ENCODE measurements around the gene LIX1.
"Not testable (repeated sequence)": the region's sequence is repeated elsewhere in the genome, so short reads cannot be mapped to it uniquely, and the experiment has no call there.

The LIX1 gene

DNA sequence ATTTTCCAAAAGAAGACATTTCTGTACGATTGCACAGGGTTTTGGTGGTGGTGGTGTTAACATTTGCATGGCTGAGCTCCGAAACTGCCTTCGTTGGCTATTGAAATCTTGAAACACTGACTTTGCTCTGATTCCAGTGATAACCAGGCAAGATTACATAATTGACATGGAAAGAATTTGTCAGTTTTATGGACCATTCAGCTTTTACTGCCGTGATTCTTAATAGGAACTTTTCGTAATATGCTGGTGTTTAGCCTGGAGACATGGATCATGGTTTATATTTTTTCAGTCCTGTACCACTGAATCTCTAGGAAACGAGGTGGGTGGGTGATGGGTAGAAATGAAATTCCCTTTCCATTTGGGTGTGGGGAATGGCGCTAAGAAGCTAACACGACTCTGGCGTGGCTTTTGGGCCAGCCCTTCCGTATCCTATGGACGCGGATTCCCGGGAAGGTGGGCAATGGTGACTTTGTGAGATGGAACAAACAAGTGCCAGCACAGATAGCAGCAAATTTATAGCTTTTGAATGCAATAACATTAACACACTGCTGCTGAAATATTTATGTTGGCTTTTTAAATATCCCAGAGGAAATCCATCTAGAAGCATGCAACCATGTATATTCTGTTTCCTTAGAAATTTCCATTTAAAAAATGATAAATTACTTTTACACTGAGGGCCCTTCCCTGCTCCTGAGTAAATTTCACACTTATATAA is 36.8 kb downstream of the LIX1 start:
- DNase-seq (ENCODE audit: low read depth in 3 of 3, low spot score in 1 of 3): no peak

DNA sequence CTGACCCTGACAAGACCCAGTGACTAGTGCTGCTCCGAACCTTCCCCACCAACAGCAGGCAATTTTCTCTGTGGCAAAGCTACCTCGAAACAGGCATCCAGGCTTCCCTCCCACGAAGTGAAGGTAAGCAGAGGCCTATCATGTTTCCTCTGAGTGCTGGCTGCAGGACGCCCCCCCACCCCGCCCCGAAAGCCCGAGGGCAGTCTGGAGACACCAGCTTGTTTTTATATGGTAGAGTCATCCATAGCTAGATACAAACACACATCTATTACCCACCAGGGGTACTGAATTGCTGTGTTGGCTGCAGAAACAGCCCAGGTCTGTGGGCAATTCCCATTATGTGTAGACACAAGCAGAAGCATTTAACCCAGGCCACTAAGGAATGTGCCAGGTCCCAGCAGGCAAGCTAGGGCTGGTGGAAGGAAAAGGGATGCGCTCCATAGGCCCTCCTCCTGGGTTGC is 40.4 kb downstream of the LIX1 start:
- DNase-seq (ENCODE audit: low read depth in 3 of 3, low spot score in 1 of 3): no peak

DNA sequence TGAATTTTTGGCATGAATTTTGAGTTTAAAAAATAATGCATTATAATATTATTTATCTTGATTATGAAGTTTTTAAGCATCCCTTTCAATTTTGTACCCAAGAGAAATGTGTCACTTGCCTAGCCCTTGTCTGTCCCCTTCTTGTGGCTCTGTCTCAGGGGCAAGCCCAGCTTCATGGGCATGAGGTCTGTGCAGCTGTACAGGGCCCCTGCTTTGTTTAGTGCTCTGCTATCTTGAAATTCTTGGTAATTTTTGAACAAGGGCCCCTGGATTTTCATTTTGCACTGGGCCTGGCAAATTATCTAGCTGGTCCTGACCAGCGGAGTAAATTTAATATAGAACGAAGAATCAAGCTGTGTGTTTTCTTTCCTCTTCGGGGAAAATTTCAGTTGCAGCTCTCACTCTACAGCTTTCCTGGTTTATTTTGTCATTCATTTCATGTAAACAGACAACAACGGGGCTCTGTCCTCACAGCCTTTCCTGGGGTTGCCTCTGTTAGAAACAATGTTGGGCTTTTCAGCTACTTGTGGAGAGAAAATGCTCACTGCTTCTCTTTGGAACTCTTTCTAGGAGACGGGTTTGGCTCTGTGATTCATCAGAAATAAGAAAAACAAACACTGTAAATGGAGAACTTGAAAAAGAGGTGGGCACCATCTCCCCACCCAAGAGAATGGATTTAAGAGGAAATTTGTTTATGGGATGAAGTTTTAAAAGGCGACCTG is 41.1 kb downstream of the LIX1 start:
- DNase-seq (ENCODE audit: low read depth in 3 of 3, low spot score in 1 of 3): no peak

DNA sequence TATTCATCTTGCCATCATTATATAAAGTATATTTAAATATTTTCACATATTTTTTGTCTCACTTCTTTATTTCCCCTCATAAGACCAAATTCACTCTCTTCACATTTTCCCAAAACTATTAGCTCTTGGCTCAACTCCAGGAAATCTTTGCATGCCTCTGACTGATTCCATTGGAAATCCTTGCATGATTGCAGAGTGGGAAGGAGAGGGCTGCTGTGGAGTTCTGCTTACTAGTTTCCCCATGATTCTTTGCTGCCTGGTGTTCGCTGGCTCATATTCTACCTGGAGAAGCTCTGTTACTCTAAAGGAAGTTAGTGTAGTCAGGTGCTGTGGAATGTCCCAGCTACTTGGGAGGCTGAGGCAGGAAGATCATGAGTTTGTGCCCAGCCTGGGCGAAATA is 41.9 kb downstream of the LIX1 start:
- no peak for DNase-seq (ENCODE audit: low read depth in 3 of 3, low spot score in 1 of 3)

DNA sequence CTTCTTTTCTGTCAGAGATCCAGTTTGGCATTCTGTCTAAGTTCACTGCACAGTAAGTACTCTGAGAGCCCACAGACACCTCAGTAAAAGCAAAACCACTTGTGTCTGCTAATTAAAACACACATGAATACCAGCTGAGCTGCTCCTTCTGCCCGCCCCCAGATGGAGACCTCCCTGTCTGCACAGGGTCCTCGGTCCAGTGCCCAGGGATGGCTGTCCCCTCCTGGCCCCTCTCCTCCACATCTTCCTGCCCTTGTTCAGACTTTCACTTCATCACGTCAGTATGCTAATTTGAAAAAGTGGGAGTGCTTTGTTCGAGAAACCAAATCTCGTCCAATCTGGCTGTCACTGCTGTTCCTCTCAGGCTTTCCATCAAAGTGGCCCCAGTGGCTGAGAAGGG is 43.5 kb downstream of the LIX1 start:
- no peak for DNase-seq (ENCODE audit: low read depth in 3 of 3, low spot score in 1 of 3)

DNA sequence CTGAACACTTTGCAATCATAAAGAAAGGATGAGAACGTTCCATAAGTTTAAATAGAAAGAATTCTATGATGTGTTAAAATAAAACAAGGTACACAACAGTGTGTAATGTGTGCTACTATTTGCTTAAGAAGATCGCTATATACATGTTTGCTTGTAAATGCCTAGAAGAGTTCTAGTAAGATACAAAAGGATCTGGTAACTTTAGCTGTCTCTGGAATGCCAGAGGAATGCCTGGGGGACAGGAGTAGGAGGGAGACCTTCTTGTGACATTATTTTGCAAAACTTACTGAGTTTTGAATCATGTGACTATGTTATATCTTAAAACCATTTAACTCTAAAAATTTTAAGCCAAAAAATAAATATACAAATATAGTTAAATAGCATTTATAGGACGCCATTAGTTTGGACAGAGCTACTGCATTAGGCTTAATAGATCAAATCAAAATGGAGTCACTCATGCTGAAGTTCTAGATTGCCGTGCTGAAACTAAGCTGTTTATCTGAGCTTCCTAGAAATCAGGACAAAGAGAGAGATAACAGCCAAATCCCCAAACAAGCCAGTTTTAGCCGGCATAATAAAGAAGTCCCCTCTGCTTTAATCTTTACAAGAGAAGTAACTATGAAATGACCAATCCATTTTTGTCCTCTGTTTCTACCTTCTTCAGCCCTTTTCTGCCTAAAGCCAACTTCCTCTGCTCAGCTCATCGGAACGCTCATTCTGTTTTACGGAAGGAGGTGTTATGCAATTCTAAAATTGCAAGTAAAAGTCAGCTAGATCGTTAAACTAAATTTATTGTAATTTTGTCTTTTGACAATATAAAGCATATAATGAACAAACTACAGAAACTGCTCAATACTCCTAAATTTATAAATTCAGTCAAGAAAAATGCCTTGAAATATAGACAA is 44.8 kb downstream of the LIX1 start:
- no peak for DNase-seq (ENCODE audit: low read depth in 3 of 3, low spot score in 1 of 3)

DNA sequence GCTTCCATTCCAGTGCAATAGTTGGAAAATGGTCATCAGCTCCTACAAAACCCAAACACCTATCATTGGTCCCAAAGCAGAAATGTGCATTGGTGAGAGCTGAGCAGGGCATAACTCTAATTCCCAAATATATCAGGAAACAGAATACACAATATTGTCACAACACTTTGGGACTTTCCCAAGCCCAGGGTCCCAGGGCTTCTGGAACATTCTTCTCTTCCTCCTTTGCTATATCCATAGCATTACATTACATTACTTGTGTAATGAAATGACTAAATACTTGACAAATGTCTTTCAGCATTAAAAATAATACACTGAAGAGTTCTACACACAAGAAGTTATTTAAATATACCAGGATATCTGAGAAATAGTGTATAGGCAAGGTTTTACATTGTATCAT is 45.6 kb downstream of the LIX1 start:
- DNase-seq (ENCODE audit: low read depth in 3 of 3, low spot score in 1 of 3): no peak

DNA sequence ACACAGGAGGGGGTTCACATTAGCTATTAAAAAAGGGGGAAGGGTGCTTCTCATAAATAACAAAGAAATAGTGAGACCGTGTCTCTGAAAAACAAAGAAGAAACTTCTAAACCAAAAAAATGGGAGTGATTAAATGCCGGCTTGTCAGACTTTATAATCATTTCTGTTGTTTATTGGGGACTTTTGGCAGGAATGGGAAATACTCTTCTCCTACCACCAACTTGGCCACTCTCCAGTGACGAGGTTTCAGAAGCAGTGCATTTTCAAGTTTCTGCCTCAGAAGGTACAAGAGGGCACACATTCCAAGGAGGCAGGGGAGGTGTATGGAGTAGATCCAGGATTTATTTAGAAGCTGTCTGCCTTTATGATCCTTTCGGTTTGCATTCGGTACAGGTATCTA is 46.2 kb downstream of the LIX1 start:
- no peak for DNase-seq (ENCODE audit: low read depth in 3 of 3, low spot score in 1 of 3)

DNA sequence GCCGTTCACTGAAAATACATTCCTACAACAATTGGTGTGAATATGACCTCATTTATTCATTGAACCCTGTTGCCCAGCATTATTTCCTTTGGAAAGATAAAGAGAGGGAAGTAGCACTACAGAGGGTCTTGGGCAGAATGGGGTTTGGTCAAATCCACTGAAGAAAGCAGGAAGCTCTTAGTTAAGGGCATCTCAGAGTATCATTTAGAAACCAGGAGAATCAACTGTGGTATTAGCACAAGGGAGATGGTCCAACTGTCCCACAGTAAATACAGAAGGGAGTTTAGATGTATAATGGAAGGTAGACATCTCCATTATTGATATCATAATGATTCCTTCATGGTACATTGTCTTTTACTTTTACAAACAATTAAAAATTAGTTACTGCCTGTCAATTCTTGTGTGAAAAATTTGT is 47.1 kb downstream of the LIX1 start:
- DNase-seq (ENCODE audit: low read depth in 3 of 3, low spot score in 1 of 3): no peak

DNA sequence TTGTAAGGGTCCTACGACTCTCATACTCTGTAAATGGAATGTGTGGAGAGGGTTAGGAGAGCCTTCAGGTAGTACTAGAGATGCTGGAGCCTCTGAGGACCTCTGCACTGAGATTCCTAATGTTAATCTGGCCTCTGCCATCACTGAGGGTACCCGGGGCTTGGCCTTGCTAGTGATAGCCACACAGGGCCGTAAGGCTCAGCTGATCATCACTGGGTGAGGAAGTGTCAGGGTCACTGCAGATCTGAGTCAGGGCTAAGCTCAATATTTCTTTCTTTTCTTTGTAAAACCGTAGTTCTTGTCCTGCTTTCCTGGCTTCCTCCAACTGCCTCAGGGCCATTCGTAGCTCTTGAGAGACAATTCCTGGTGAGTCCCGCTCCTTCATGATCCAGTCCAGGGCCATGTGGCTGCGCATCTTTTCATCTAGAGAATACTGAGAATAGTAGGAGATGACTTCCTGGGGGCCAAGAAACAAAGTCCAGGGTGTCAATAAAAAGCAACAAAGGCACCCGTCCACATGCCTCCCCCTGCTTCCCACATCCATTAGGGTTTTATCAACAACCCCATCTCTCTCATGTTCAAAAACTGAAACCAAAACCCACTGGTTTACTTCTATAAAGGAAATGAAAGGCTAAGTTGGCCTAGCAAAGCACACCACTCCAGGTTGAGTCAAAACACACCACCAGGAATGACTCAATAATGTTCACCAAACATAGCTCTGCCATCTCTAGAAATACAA is 47.7 kb downstream of the LIX1 start:
- DNase-seq (ENCODE audit: low read depth in 3 of 3, low spot score in 1 of 3): no peak

DNA sequence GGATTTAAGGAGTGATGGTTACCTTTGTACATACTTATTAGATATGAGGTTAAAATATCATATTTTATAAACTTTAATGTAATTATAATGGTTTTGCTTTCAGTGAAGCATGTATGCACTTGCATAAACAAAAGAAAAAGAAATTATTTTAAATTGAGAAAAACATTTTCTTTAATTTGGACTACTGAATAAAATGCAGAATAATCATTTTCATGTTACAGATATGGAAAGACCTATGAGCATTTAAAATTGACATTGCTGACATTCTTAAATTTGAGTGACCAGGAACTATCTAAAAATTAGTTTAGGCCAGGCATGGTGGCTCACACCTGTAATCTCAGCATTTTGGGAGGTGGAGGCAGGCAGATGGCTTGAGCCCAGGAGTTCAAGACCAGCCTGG is 49.2 kb downstream of the LIX1 start:
- no peak for DNase-seq (ENCODE audit: low read depth in 3 of 3, low spot score in 1 of 3)

DNA sequence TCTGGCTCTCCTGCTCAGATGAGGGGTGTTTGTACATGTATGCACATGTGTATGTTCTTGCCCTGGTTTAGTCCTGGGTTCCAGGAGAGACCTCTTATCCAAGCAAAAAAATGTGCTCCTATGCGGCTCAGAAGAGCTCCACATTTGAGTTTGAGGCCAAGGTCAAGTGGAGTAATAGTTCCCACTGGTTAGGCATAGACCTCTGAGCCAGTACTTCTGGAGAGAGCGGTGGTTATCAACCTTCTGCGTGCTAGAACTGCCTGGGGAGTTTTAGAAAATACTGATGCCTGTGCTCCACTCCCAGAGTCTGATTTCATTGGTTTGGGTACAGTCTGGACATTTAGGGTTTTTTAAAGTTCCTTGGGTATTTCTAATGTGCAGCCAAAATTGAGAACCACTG is 51.5 kb downstream of the LIX1 start:
- DNase-seq (ENCODE audit: low read depth in 3 of 3, low spot score in 1 of 3): no peak

DNA sequence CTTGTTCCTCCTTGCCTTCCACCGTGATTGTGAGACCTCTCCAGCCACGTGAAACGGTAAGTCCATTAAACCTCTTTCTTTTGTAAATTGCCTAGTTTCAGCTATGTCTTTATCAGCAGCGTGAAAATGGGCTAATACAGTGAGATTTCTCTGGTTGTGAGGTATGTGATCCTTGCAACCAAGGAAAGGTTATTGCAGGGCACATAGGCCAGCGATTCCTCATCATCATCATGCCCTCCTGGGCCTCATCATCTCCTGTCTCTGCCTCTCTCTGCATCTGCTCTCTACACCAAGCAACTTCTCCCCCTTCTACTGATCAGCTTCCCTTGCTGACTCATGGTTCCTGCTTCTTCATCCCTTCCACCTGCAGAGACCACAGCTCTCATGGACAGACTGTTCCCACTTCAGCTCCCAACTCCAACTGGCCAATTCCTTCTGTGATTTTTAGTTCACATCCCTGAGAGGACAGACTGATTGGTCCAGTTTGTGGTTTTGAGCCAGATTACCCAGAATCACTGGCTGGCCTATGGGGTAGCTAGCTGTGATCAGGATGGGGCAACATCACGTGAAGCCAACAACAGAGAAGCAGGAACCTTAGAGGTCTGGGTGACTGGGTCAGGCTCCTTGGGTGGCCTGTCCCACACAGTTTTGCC is 53.1 kb downstream of the LIX1 start:
- no peak for DNase-seq (ENCODE audit: low read depth in 3 of 3, low spot score in 1 of 3)

DNA sequence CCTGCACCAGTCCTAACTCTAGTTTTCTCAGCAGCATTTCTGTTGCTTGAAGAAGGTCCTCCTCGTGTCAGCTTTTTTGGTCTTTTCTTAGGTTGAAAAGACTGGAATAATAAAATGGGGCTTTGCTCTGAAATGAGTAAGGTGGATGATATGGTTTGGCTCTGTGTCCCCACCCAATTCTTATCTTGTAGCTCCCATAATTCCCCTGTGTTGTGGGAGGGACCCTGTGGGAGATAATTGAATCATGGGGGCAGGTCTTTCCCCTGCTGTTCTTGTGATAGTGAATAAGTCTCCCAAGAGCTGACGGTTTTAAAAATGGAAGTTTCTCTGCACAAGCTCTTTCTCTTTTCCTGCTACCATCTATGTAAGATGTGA is 53.6 kb downstream of the LIX1 start:
- no peak for DNase-seq (ENCODE audit: low read depth in 3 of 3, low spot score in 1 of 3)

DNA sequence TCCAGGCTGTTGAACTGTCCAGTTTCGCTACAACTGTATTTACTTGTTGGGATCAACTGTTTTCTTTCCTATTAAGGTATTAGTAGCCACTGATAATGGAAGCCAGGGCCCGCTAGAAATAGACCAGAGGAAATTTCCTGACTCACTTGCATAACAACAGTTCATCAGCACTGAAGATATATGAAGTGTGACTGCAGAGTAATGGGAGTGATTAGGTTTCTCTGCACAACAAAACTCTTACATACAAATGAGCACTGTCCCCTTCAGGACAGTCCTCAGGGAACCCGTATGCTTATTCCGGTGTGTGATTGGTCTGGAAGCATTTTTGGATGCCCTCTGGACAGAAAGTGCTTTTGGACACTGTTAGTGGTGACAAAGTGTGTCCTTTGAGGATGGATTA is 55.3 kb downstream of the LIX1 start:
- no peak for DNase-seq (ENCODE audit: low read depth in 3 of 3, low spot score in 1 of 3)

DNA sequence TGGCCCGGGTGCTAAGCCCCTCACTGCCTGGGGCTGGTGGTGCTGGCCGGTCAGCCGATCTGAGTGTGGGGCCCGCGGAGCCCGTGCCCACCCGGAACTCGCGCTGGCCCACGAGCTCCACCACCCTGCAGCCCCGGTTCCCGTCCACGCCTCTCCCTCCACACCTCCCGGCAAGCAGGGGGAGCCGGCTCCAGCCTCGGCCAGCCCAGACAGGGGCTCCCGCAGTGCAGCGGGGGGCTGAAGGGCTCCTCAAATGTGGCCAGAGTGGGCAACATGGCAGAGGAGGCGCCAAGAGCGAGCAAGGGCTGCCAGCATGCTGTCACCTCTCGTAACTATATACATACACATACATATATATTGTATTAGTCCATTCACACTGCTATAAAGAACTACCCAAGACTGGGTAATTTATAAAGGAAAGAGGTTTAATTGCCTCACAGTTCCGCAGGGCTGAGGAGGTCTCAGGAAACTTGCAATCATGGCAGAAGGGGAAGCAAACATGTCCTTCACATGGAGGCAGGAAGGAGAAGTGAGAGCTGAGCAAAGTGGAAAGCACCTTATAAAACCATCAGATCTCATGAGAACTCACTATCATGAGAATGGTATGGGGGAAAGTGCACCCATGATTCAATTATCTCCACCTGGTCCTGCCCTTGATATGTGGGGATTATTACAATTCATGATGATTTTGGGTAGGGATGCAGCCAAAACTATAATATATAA is 56.8 kb downstream of the LIX1 start:
- DNase-seq (ENCODE audit: low read depth in 3 of 3, low spot score in 1 of 3): no peak

DNA sequence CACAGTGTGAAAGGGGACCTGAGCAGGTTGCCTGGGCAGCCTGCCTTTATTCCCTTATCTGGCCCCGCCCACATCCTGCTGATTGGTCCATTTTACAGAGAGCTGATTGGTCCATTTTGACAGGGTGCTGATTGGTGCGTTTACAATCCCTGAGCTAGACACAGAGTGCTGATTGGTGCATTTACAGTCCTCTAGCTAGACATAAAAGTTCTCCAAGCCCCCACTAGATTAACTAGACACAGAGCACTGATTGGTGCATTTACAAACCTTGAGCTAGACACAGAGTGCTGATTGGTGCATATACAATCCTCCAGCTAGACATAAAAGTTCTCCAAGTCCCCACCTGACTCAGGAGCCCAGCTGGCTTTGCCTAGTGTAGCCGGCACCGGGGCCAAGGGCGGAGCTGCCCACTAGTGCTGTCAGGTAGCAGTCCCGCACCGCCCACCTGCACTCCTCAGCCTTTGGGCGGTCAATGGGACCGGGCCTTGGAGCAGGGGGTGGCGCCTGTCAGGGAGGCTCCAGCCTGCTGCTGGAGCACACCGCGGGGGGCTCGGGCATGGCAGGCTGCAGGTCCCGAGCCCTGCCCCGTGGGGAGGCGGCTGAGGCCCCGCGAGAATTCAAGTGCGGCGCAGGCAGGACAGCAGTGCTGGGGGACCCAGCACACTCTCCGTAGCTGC is 57.5 kb downstream of the LIX1 start:
- DNase-seq (ENCODE audit: low read depth in 3 of 3, low spot score in 1 of 3): not testable (repeated sequence)

DNA sequence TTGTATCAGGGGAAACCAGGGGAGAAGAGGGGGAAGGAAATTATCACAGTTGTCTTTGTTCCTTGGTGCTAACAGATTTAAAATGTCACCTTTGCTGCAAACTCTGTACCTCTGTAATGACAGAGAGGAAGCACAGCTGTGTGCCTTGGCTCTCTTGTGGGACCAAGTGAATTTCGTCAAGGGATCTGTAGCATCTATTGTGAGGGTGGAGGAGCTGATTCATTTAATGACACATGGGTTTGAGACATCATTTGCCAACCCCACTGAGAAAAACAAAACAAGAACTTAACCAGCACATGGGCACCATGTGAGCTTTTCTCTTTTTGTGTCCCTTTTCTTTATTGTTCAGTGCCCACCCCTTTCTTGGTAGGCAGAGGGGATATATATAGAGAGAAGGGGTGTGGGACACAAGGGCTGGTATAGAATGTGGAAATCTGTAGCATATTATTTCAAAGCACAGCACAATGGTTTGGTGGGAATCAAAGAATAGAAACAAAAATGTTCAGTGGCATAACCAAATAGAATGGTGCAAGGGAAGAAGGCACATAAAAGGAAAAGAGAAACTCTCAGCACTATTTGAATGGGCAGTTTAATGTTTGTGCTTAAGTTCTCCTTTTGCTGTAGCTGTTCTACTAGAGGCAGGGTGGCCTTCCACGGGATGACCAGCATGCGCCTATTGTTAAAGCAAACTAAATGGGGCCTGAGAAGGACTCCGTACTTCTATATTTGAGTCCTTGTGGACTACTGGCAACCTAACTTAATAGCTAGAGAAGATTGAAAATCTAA is 63.3 kb downstream of the LIX1 start:
- DNase-seq (ENCODE audit: low read depth in 3 of 3, low spot score in 1 of 3): no peak

DNA sequence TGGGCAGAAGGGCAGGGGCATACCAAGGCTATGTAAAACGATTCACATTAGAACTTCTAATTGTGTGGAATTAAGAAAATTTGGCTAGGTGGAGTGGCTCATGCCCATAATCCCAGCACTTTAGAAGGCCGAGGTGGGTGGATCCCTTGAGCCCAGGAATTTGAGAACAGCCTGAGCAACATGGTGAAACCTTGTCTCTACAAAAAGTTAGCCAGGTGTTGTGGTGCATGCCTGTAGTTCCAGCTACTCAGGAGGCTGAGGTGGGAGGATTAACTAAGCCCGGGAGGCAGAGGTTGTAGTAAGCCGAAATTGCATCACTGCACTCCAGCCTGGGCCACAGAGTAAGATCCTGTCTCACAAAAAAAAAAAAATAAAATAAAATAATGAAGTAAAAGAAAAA is 65.2 kb downstream of the LIX1 start:
- no peak for DNase-seq (ENCODE audit: low read depth in 3 of 3, low spot score in 1 of 3)

Data from stimulated activated CD4-positive, alpha-beta T cell treated with anti-CD3 and anti-CD28 coated beads, TNF-alpha, amount 100 ng/mL, for 1 hour (primary cell).